Astrocyte (in vitro differentiated cells and primary cell): ENCODE results near the gene PHAX. TPM values are rescaled to one million over a fixed set of nuclear protein-coding genes. Genes with fewer than 3 reads are reported as not detected.

ENCODE experiments used
- DNase-seq: peaks from one replicate; pipeline ENCODE4 v3.0.0-alpha.2; 2010; ENCODE audit warnings: low read depth
- FAIRE-seq: peaks from 2 replicates; lab custom pipeline; 2011; peaks lifted over from hg19 to GRCh38; lab: Jason Lieb, UNC
- H2AFZ ChIP-seq: 2 replicates; pipeline ENCODE4 v1.6.0; 2012; ENCODE audit warnings: low read depth, low read length, inconsistent platforms
- H3K27ac ChIP-seq: 2 replicates; pipeline ENCODE4 v1.5.1; 2011; ENCODE audit warnings: low read depth, low read length, inconsistent platforms
- H3K27me3 ChIP-seq: 2 replicates; pipeline ENCODE4 v1.6.0; 2011; ENCODE audit warnings: low read length, inconsistent platforms; ENCODE audit not compliant: insufficient read depth
- H3K36me3 ChIP-seq: 2 replicates; pipeline ENCODE4 v1.5.1; 2011; ENCODE audit warnings: low read length, inconsistent platforms; ENCODE audit not compliant: insufficient read depth
- H3K4me1 ChIP-seq: 2 replicates; pipeline ENCODE4 v1.5.1; 2011; ENCODE audit warnings: low read length, inconsistent platforms; ENCODE audit not compliant: insufficient read depth
- H3K4me2 ChIP-seq: 2 replicates; pipeline ENCODE4 v1.6.0; 2012; ENCODE audit warnings: low read length, inconsistent platforms
- H3K4me3 ChIP-seq: 2 replicates; pipeline ENCODE4 v1.5.1; 2011; ENCODE audit warnings: low read depth, mild to moderate bottlenecking, low read length, inconsistent platforms; ENCODE audit not compliant: insufficient read depth
- H3K79me2 ChIP-seq: 2 replicates; pipeline ENCODE4 v1.6.0; 2012; ENCODE audit warnings: mild to moderate bottlenecking, low read length, inconsistent platforms; ENCODE audit not compliant: insufficient read depth
- H3K9ac ChIP-seq: 2 replicates; pipeline ENCODE4 v1.6.0; 2012; ENCODE audit warnings: mild to moderate bottlenecking, low read length, inconsistent platforms
- H3K9me3 ChIP-seq: 2 replicates; pipeline ENCODE4 v1.5.1; 2012; ENCODE audit warnings: low read depth, mild to moderate bottlenecking, low read length, inconsistent platforms; ENCODE audit not compliant: insufficient read depth
- H4K20me1 ChIP-seq: 2 replicates; pipeline ENCODE4 v1.6.0; 2012; ENCODE audit warnings: low read length, inconsistent platforms; ENCODE audit not compliant: insufficient read depth
- H3K27ac Mint-ChIP-seq: one replicate; pipeline ENCODE4 v1.8.0; 2021; ENCODE audit warnings: mild to moderate bottlenecking, mixed read lengths; ENCODE audit not compliant: unreplicated experiment
- H3K27me3 Mint-ChIP-seq: one replicate; pipeline ENCODE4 v1.8.0; 2021; ENCODE audit warnings: low read depth, mixed read lengths; ENCODE audit not compliant: unreplicated experiment
- H3K36me3 Mint-ChIP-seq: one replicate; pipeline ENCODE4 v1.8.0; 2021; ENCODE audit warnings: low read depth, mixed read lengths; ENCODE audit not compliant: unreplicated experiment
- H3K4me1 Mint-ChIP-seq: one replicate; pipeline ENCODE4 v1.8.0; 2021; ENCODE audit warnings: low read depth, mixed read lengths; ENCODE audit not compliant: unreplicated experiment
- H3K4me3 Mint-ChIP-seq: one replicate; pipeline ENCODE4 v1.8.0; 2021; ENCODE audit warnings: mild to moderate bottlenecking, moderate library complexity, mixed read lengths; ENCODE audit not compliant: unreplicated experiment
- H3K9me3 Mint-ChIP-seq: one replicate; pipeline ENCODE4 v1.8.0; 2021; ENCODE audit warnings: mild to moderate bottlenecking, mixed read lengths; ENCODE audit not compliant: unreplicated experiment
- EZH2 ChIP-seq: IDR thresholded peaks from 2 replicates; pipeline ENCODE4 v1.6.1; 2012; ENCODE audit warnings: mild to moderate bottlenecking, low read length, inconsistent platforms; ENCODE audit not compliant: insufficient read depth
- total RNA-seq: library from RNA; stranded (reverse); gene quantifications from 2 replicates; pipeline ENCODE4 v1.2.1, GENCODE V29; 2021
- TF ChIP-seq, protein P1 (sequence below): IDR thresholded peaks from 2 replicates; pipeline ENCODE4 v1.5.1; 2011; ENCODE audit warnings: low read depth, mild to moderate bottlenecking, inconsistent platforms, low read length, moderate library complexity; ENCODE audit not compliant: insufficient read depth

Gene PHAX
- total RNA-seq, 1 donor from 2014 or later = 58.1 TPM

- H3K36me3 Mint-ChIP-seq = peaks cover 5% of the 10 kb centered on the region
- no peak for DNase-seq
These were observed 21.0 kb upstream of the PHAX start for GRCh38 chr5:126579716-126580115.

DNA sequence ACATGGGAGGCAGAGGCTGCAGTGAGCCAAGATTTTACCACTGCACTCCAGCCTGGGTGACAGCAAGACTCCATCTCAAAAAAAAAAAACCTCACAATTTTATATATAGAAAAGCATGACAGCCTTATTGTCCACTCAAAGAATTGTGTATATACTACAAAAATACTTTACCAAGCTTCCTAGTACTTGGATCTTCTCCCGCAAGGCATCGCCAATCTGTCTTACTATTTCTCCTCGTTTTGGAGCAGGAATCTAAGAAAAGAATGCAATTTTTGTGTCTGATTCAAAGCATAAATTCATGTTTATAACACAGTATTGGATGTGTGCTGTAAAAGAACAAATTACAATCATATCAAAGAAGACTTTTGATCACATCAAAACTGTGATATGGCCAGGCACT is 17.0 kb upstream of the PHAX start:
- H3K9me3 ChIP-seq = no peaks in the 10 kb centered on the region
- no peaks in the 10 kb centered on the region for H4K20me1 ChIP-seq
- H3K4me3 Mint-ChIP-seq = no peak overlapping the region
- DNase-seq = no peak
- peaks cover 7% of the 10 kb centered on the region for H3K36me3 Mint-ChIP-seq
- no peaks in the 10 kb centered on the region for H3K9me3 Mint-ChIP-seq
- no peaks in the 10 kb centered on the region for H3K4me1 ChIP-seq
- H3K36me3 ChIP-seq = peaks cover 4% of the 10 kb centered on the region
- no peaks in the 10 kb centered on the region for H3K79me2 ChIP-seq
- H3K27ac Mint-ChIP-seq = no peak overlapping the region
- H3K4me1 Mint-ChIP-seq = no peaks in the 10 kb centered on the region
- no peak overlapping the region for H2AFZ ChIP-seq
- no peak overlapping the region for H3K27ac ChIP-seq
- FAIRE-seq = no peak
- H3K4me2 ChIP-seq = no peak overlapping the region
- no peaks in the 10 kb centered on the region for H3K27me3 Mint-ChIP-seq
- TF ChIP-seq, protein P1, sequence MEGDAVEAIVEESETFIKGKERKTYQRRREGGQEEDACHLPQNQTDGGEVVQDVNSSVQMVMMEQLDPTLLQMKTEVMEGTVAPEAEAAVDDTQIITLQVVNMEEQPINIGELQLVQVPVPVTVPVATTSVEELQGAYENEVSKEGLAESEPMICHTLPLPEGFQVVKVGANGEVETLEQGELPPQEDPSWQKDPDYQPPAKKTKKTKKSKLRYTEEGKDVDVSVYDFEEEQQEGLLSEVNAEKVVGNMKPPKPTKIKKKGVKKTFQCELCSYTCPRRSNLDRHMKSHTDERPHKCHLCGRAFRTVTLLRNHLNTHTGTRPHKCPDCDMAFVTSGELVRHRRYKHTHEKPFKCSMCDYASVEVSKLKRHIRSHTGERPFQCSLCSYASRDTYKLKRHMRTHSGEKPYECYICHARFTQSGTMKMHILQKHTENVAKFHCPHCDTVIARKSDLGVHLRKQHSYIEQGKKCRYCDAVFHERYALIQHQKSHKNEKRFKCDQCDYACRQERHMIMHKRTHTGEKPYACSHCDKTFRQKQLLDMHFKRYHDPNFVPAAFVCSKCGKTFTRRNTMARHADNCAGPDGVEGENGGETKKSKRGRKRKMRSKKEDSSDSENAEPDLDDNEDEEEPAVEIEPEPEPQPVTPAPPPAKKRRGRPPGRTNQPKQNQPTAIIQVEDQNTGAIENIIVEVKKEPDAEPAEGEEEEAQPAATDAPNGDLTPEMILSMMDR = no peak
- no peak for TF ChIP-seq EZH2
- no peaks in the 10 kb centered on the region for H3K27me3 ChIP-seq
- H3K4me3 ChIP-seq = no peak overlapping the region
- H3K9ac ChIP-seq = no peak overlapping the region

More at GRCh38 chr5:126579716-126580115, 21.0 kb upstream of the PHAX start:
- Mint-ChIP-seq H3K4me1 (no peaks in the 10 kb centered on the region), H3K27me3 (no peaks in the 10 kb centered on the region), H3K9me3 (no peaks in the 10 kb centered on the region), H3K4me3 (no peak overlapping the region), H3K27ac (no peak overlapping the region)
- no peaks in the 10 kb centered on the region for H3K79me2 ChIP-seq
- H2AFZ ChIP-seq = no peak overlapping the region
- TF ChIP-seq EZH2 = no peak
- TF ChIP-seq, protein P1 = no peak
- H3K9ac ChIP-seq = no peak overlapping the region
- H3K4me3 ChIP-seq = no peak overlapping the region
- no peaks in the 10 kb centered on the region for H4K20me1 ChIP-seq
- no peak for FAIRE-seq
- no peaks in the 10 kb centered on the region for H3K4me1 ChIP-seq
- H3K4me2 ChIP-seq = no peak overlapping the region
- H3K27ac ChIP-seq = no peak overlapping the region
- H3K9me3 ChIP-seq = no peaks in the 10 kb centered on the region
- no peaks in the 10 kb centered on the region for H3K27me3 ChIP-seq
- peaks cover 20% of the 10 kb centered on the region for H3K36me3 ChIP-seq

- FAIRE-seq (no peak), DNase-seq (no peak)
- Histone ChIP-seq H3K27me3 (no peaks in the 10 kb centered on the region), H3K9me3 (no peaks in the 10 kb centered on the region), H3K36me3 (peaks cover 8% of the 10 kb centered on the region), H3K9ac (no peak overlapping the region), H3K4me1 (peaks cover 1% of the 10 kb centered on the region), H3K79me2 (peaks cover 6% of the 10 kb centered on the region), H3K4me3 (no peak overlapping the region), H4K20me1 (no peaks in the 10 kb centered on the region), H3K27ac (no peak overlapping the region), H3K4me2 (no peak overlapping the region), H2AFZ (no peak overlapping the region)
- Mint-ChIP-seq H3K4me3 (no peak overlapping the region), H3K27me3 (no peaks in the 10 kb centered on the region), H3K9me3 (no peaks in the 10 kb centered on the region), H3K36me3 (peaks cover 16% of the 10 kb centered on the region), H3K4me1 (peaks cover 5% of the 10 kb centered on the region), H3K27ac (no peak overlapping the region)
- no peak for TF ChIP-seq EZH2
These were observed 13.0 kb upstream of the PHAX start for GRCh38 chr5:126587551-126588390.
